ENCODE measurements around the gene GZMH.

Gene GZMH

DNA sequence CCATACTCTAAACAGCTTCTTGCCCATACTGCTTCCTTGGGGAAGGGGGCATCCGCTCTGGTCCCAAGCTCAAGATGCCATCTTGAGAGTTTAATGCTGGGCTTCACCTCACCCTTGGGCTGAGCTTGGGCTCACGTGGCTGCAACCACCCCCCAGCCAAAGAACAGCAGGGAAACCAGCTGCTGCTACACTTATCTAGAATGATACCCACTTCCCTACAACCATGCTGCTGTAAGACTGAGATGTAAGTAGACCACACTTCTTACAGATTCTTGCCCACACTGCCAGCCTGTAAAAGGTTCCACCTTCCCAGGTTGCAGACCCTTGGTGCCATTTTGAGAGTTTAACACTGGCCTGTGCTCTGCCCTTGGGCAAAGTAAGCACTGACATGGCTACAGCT lies 43.2 kb downstream of the GZMH start:
- Histone ChIP-seq H3K4me3 (no peak overlapping the region), H3K27ac (no peak overlapping the region)
- no peak for DNase-seq (ENCODE audit: low spot score)
- no peak for TF ChIP-seq CTCF (IDR thresholded peaks at IDR 0.05)

DNA sequence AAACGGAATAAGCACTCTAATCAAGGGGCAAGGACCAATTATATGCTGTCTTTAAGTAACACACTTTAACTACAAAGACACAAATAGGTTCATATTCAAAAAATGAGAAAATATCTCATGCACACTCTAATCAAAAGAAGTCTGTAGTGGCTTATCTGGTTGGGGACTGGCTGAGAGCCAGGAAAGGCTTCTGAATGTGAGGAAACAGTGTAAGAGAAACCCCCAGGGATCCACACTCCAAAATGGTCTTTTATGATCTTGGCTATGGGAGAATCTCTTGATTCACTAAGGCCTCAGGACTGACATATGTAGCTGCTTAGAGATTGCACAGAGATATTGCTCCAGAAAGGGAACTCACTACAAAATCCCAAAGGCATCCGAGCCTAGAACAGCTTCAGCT lies 43.7 kb downstream of the GZMH start:
- no peak for TF ChIP-seq CTCF (IDR thresholded peaks at IDR 0.05)
- no peak for DNase-seq (ENCODE audit: low spot score)
- H3K4me3 ChIP-seq, result no peak overlapping the region
- no peak overlapping the region for H3K27ac ChIP-seq

DNA sequence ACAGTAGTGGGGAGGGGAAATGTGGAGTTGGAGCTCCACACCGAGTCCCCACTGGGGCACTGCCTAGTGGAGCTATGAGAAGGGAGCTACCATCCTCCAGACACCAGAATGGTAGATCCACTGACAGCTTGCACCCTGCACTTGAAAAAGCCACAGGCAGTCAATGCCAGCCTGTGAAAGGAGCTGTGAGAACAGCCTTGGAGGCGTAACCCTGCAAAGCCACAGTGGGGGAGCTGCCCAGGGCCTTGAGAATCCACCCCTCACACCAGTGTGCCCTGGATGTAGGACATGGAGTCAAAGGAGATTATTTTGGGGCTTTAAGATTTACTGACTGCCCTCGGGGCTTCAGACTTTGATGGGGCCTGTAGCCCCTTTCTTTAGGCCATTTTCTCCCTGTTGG lies 46.0 kb downstream of the GZMH start:
- no peak overlapping the region for H3K27ac ChIP-seq
- no peak for TF ChIP-seq CTCF (IDR thresholded peaks at IDR 0.05)
- H3K4me3 ChIP-seq, result no peak overlapping the region
- DNase-seq (ENCODE audit: low spot score), result no peak

DNA sequence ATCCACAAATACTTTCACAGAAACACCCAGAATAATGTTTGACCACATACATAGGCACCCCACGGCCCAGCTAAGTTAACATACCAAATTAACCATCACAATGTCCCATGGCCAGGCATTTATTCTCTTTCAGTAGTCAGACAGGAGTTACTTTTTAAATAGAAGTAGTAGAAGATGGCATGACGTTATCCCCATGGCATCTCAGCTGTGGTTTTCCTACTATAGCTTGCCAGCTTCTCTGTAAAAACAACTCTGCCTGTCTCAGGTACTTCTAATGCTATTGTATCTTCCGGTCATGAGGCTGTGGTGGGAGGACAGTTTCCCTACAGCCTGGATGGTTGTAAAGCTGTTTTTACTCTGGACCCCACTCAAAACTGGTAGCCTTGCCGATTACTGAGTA lies 52.7 kb downstream of the GZMH start:
- no peak for DNase-seq (ENCODE audit: low spot score)
- Histone ChIP-seq H3K27ac (no peak overlapping the region), H3K4me3 (no peak overlapping the region)
- no peak for TF ChIP-seq CTCF (IDR thresholded peaks at IDR 0.05)

Measured in coronary artery (tissue), 2 donors.